Measurements from ENCODE around the gene PSENEN. TPM values are rescaled to one million over a fixed set of nuclear protein-coding genes. Genes with fewer than 3 reads are reported as not detected.
A peak's percentile ranks its signal among the peaks of the same experiment; 100 is the strongest.

Gene PSENEN
- total RNA-seq, 4 donors from 2014 or later, result 8.3 to 48.2 (median 40.6) TPM

DNA sequence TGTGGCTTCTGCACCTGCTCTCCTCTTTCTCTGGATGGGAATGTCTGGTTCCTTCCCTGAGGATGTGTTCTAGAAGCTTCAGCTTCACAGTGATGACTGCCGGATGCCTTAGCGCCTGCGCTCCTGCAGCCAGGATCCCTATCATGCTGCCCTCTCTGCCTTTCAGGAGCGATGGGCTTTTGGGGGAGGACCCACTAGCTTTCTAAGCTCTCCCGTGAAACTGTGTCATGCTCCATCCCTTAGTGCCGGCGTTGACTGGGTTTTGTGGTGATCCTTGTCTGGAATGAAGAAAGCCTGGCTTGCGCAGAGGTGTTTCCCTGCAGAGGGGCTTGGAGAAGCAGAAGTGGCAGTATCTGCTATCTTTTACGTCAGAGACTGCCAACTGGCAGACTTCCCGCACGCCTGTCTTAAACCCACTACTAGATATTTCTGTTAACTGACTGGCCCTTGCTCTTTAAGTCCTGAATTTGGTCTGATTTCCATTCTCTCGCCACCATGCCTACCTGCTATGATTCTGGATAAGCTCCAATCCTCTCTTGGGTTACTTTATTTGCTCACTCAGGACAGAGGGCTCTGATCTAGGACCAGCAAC, 31.5 kb upstream of the PSENEN start:
- no peaks in the 10 kb centered on the region for H3K9me3 ChIP-seq
- H3K36me3 ChIP-seq, result no peaks in the 10 kb centered on the region
- H3K4me3 ChIP-seq, result peak overlapping the region in 2 of 4 donors; percentile 12 to 40
- H3K4me1 ChIP-seq, result peaks cover 0 to 20% (median 11%) of the 10 kb centered on the region in 4 donors
- peak overlapping the region in 2 of 4 donors; percentile 69 to 93 for H3K27ac ChIP-seq
- no peaks in the 10 kb centered on the region for H3K27me3 ChIP-seq
- DNase-seq, result peak in 2 of 3 donors; percentile 50 to 65
- TF ChIP-seq, protein P1, sequence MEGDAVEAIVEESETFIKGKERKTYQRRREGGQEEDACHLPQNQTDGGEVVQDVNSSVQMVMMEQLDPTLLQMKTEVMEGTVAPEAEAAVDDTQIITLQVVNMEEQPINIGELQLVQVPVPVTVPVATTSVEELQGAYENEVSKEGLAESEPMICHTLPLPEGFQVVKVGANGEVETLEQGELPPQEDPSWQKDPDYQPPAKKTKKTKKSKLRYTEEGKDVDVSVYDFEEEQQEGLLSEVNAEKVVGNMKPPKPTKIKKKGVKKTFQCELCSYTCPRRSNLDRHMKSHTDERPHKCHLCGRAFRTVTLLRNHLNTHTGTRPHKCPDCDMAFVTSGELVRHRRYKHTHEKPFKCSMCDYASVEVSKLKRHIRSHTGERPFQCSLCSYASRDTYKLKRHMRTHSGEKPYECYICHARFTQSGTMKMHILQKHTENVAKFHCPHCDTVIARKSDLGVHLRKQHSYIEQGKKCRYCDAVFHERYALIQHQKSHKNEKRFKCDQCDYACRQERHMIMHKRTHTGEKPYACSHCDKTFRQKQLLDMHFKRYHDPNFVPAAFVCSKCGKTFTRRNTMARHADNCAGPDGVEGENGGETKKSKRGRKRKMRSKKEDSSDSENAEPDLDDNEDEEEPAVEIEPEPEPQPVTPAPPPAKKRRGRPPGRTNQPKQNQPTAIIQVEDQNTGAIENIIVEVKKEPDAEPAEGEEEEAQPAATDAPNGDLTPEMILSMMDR (IDR thresholded peaks at IDR 0.05), result no peak
- TF ChIP-seq POLR2A (IDR thresholded peaks at IDR 0.05), result no peak

DNA sequence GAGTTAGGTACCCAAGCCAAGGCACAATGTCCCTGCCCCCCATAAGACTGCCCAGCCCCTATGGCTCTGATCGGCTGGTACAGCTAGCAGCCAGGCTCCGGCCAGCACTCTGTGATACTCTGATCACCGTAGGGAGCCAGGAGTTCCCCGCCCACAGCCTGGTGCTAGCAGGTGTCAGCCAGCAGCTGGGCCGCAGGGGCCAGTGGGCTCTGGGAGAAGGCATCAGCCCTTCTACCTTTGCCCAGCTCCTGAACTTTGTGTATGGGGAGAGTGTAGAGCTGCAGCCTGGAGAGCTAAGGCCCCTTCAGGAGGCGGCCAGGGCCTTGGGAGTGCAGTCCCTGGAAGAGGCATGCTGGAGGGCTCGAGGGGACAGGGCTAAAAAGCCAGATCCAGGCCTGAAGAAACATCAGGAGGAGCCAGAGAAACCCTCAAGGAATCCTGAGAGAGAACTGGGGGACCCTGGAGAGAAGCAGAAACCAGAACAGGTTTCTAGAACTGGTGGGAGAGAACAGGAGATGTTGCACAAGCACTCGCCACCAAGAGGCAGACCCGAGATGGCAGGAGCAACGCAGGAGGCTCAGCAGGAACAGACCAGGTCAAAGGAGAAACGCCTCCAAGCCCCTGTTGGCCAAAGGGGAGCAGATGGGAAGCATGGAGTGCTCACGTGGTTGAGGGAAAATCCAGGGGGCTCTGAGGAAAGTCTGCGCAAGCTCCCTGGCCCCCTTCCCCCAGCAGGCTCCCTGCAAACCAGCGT, 30.7 kb upstream of the PSENEN start:
- TF ChIP-seq, protein P1 (IDR thresholded peaks at IDR 0.05), result no peak
- no peak for TF ChIP-seq POLR2A (IDR thresholded peaks at IDR 0.05)
- Histone ChIP-seq H3K9me3 (no peaks in the 10 kb centered on the region), H3K27ac (peak overlapping the region in 3 of 4 donors; percentile 69 to 96 (median 93)), H3K36me3 (peaks cover 0 to 2% (median 0%) of the 10 kb centered on the region in 3 donors), H3K4me3 (peak overlapping the region in 2 of 4 donors; percentile 12 to 40), H3K4me1 (peaks cover 0 to 28% (median 13%) of the 10 kb centered on the region in 4 donors), H3K27me3 (no peaks in the 10 kb centered on the region)
- DNase-seq, result peak in 1 of 3 donors; percentile 48

DNA sequence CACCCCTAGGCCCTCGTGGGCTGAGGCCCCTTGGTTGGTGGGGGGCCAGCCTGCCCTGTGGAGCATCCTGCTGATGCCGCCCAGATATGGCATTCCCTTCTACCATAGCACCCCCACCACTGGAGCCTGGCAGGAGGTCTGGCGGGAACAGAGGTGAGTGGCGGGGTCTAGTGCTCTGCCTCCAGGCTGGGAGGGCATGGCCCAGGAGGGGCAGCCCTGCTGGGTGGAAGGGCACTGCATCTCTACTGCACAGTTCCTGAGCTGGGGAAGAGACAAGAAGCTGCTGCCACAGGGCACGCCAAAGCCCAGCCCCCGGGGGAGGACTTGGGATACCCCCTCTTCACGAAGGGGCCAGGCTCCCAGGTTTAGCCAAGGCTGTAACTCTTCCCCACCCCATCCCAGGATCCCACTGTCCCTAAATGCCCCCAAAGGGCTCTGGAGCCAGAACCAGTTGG, 30.1 kb upstream of the PSENEN start:
- Histone ChIP-seq H3K27me3 (no peaks in the 10 kb centered on the region), H3K27ac (peak overlapping the region; percentile 90 to 96 (median 93))
- TF ChIP-seq POLR2A (IDR thresholded peaks at IDR 0.05), result no peak
- TF ChIP-seq, protein P1 (IDR thresholded peaks at IDR 0.05), result no peak

DNA sequence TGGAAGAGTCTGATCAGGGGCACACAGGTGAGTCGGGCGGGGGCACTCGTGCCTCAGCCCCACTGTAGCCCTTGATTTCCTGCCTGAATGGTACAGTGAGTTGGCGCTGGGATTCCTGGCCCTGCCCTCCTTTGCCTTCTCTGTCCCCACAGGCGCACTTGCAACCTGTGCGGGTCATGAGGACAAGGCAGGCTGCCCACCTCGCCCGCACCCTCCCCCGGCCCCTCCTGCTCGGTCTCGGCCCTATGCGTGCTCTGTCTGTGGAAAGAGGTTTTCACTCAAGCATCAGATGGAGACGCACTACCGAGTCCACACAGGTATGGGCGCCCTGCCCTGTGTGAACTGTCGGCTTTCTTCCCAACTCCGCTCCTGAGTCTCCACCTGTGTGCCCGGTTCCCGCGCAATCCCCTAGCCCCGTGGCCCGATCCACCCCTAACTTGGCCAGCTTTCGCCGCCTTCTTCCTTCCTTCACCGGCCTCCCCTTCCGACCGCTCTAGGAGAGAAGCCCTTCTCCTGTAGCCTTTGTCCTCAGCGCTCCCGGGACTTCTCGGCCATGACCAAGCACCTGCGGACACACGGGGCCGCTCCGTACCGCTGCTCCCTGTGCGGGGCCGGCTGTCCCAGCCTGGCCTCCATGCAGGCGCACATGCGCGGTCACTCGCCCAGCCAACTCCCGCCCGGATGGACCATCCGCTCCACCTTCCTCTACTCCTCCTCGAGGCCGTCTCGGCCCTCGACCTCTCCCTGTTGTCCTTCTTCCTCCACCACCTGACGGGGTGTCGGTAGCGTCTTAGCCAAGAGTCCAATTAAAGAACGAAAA, 29.3 kb upstream of the PSENEN start:
- TF ChIP-seq, protein P1 (IDR thresholded peaks at IDR 0.05), result no peak
- no peak for TF ChIP-seq POLR2A (IDR thresholded peaks at IDR 0.05)
- peak in 1 of 3 donors; percentile 43 for DNase-seq
- Histone ChIP-seq H3K27me3 (no peaks in the 10 kb centered on the region), H3K4me3 (peak overlapping the region; percentile 76 to 98 (median 90)), H3K9me3 (no peaks in the 10 kb centered on the region), H3K36me3 (peaks cover 0 to 16% (median 0%) of the 10 kb centered on the region in 3 donors), H3K27ac (peak overlapping the region; percentile 90 to 96 (median 93)), H3K4me1 (peaks cover 0 to 31% (median 13%) of the 10 kb centered on the region in 4 donors)

More for the DNA sequence above, 30.1 kb upstream of the PSENEN start:
- Histone ChIP-seq H3K36me3 (peaks cover 0 to 8% (median 0%) of the 10 kb centered on the region in 3 donors), H3K4me1 (peaks cover 0 to 31% (median 13%) of the 10 kb centered on the region in 4 donors), H3K4me3 (peak overlapping the region in 3 of 4 donors; percentile 81 to 98 (median 98)), H3K9me3 (no peaks in the 10 kb centered on the region)
- DNase-seq, result no peak

Data from Peyer's patch (tissue), 4 donors.